K562 (cell line): ENCODE measurements around the gene NAPEPLD. TPM values are rescaled to one million over a fixed set of nuclear protein-coding genes. Genes with fewer than 3 reads are reported as not detected.
A peak's percentile ranks its signal among the peaks of the same experiment; 100 is the strongest.

Experiments used
- CREM ChIP-seq: IDR thresholded peaks from 2 replicates; pipeline ENCODE4 v1.6.1; 2014; ENCODE audit warnings: antibody characterized with exemption, low read depth
- CSDE1 ChIP-seq, 2 experiments: fragments of 450-650 bp; IDR thresholded peaks; 2 replicates each; pipeline ENCODE4 v1.6.1; 2016; ENCODE audit warnings: mild to moderate bottlenecking in 1 of 2
- CXXC5 ChIP-seq: fragments of 250-450 bp; sonication (Bioruptor Pico); IDR thresholded peaks from 2 replicates; pipeline ENCODE4 v1.8.0; 2022; ENCODE audit warnings: inconsistent platforms, mild to moderate bottlenecking, moderate library complexity
- EZH2 ChIP-seq: IDR thresholded peaks from 2 replicates; pipeline ENCODE4 v1.6.1; 2012; ENCODE audit warnings: low read depth, mild to moderate bottlenecking, inconsistent platforms, low read length, borderline replicate concordance
- FOXJ2 ChIP-seq: fragments of 200-800 bp; sonication (Bioruptor generic); IDR thresholded peaks from 2 replicates; pipeline ENCODE4 v1.6.1; 2016; ENCODE audit warnings: missing genetic modification characterization, missing compliant biosample characterization
- HDAC1 ChIP-seq, 2 experiments: fragments of 450-650 bp; IDR thresholded peaks; 2 replicates each; pipeline ENCODE4 v1.6.1; 2016 to 2017; ENCODE audit warnings: inconsistent platforms in 1 of 2, mild to moderate bottlenecking in 1 of 2, moderate library complexity in 1 of 2
- JUND ChIP-seq, 2 experiments: IDR thresholded peaks; 2 replicates in 1 of 2; 3 replicates in 1 of 2; pipeline ENCODE4 v1.6.1; 2011; ENCODE audit warnings: borderline replicate concordance in 2 of 2, low read depth in 2 of 2, low read length in 2 of 2, improper control_type of control experiment in 1 of 2, missing biosample characterization in 1 of 2, missing genetic modification characterization in 1 of 2, missing genetic modification reagents in 1 of 2
- L3MBTL2 ChIP-seq: fragments of 450-650 bp; IDR thresholded peaks from 2 replicates; pipeline ENCODE4 v1.6.1; 2016; ENCODE audit warnings: mild to moderate bottlenecking, moderate library complexity
- NBN ChIP-seq: fragments of 450-650 bp; IDR thresholded peaks from 2 replicates; pipeline ENCODE4 v1.6.1; 2016; ENCODE audit warnings: low read depth, mild to moderate bottlenecking
- NRF1 ChIP-seq, 2 experiments: fragments of 450-650 bp; IDR thresholded peaks in 1 of 2; conservative IDR thresholded peaks in 1 of 2; 2 replicates each; pipeline ENCODE4 v1.6.1; 2014; ENCODE audit warnings: mild to moderate bottlenecking in 2 of 2
- POLR2B ChIP-seq: fragments of 450-650 bp; IDR thresholded peaks from 2 replicates; pipeline ENCODE4 v1.6.1; 2018; ENCODE audit warnings: low read depth; ENCODE audit not compliant: partially characterized antibody
- POLR2G ChIP-seq: fragments of 200-400 bp; formaldehyde crosslinking; IDR thresholded peaks from 2 replicates; pipeline ENCODE4 v1.6.1; 2017; ENCODE audit warnings: low read depth, mild to moderate bottlenecking, antibody characterized with exemption, low read length, moderate library complexity
- POLR2H ChIP-seq: IDR thresholded peaks from 2 replicates; pipeline ENCODE4 v1.6.1; 2016; ENCODE audit warnings: missing genetic modification characterization, low read depth, mild to moderate bottlenecking, control low read depth, missing compliant biosample characterization, moderate library complexity
- RBM14 ChIP-seq: fragments of 200-400 bp; formaldehyde crosslinking; IDR thresholded peaks from 2 replicates; pipeline ENCODE4 v1.6.1; 2018; ENCODE audit warnings: low read depth, mild to moderate bottlenecking, low read length, moderate library complexity, borderline replicate concordance; ENCODE audit not compliant: insufficient read depth
- SIN3B ChIP-seq: fragments of 450-650 bp; IDR thresholded peaks from 2 replicates; pipeline ENCODE4 v1.6.1; 2017; ENCODE audit warnings: low read depth, mild to moderate bottlenecking, moderate library complexity
- ZFP1 ChIP-seq: fragments of 450-650 bp; formaldehyde crosslinking; IDR thresholded peaks from 2 replicates; pipeline ENCODE4 v1.4.0; 2020; ENCODE audit warnings: mild to moderate bottlenecking, mixed read lengths
- ZNF12 ChIP-seq: sonication (generic); formaldehyde crosslinking; IDR thresholded peaks from 2 replicates; pipeline ENCODE4 v1.4.0; 2020; ENCODE audit warnings: mild to moderate bottlenecking, missing genetic modification reagents
- polyA plus RNA-seq, 8 experiments: library from polyadenylated mRNA; depleted of rRNA in 4 of 8; stranded (reverse) in 5 of 8; unstranded in 3 of 8; fragments of >200 nt; fragmentation: Nextera tagmentation in 2 of 8; fragmentation: Illumina TruSeq in 1 of 8; extraction: Ambion mirVana in 2 of 8; extraction: Trizol in 1 of 8; gene quantifications; 2 replicates each; pipeline versions ENCODE4 v1.2.1 to v1.2.3, GENCODE V29; 2011 to 2014; ENCODE audit warnings: inconsistent platforms in 1 of 8, missing spikeins in 1 of 8
- total RNA-seq, 7 experiments: library from RNA; depleted of rRNA in 6 of 7; stranded (reverse); fragments of >200 nt in 6 of 7; fragmentation: Illumina TruSeq in 2 of 7; extraction: Trizol in 2 of 7; gene quantifications; 2 replicates each; pipeline versions ENCODE4 v1.2.1 to v1.2.3, GENCODE V29; 2011 to 2021; ENCODE audit warnings: low replicate concordance in 1 of 7
- TF ChIP-seq, protein P1 (sequence below), 2 experiments: IDR thresholded peaks; 2 replicates each; pipeline ENCODE4 v1.6.1; 2011; ENCODE audit warnings: borderline replicate concordance in 1 of 2, control low read depth in 1 of 2, low read depth in 1 of 2, low read length in 1 of 2, mild to moderate bottlenecking in 1 of 2, mixed read lengths in 1 of 2, moderate library complexity in 1 of 2; ENCODE audit not compliant: insufficient read depth in 1 of 2, insufficient read length in 1 of 2, poor library complexity in 1 of 2, severe bottlenecking in 1 of 2; ENCODE audit errors: extremely low read depth in 1 of 2
- TF ChIP-seq, protein P2 (sequence below): fragments of 450-650 bp; IDR thresholded peaks from 2 replicates; pipeline ENCODE4 v1.6.1; 2016; ENCODE audit warnings: borderline replicate concordance
- TF ChIP-seq, protein P3 (sequence below), 2 experiments: fragments of 450-650 bp; IDR thresholded peaks; 2 replicates each; pipeline ENCODE4 v1.6.1; 2016
- TF ChIP-seq, protein P4 (sequence below): sonication (generic); formaldehyde crosslinking; IDR thresholded peaks from 2 replicates; pipeline ENCODE4 v1.9.0; 2022; ENCODE audit warnings: mild to moderate bottlenecking, missing genetic modification reagents

The NAPEPLD gene
- total and polyA plus RNA-seq, 9 of the 15 experiments (the other 6 are each of a cell fraction or from before 2014, with no cell fraction given), result 3.2 to 11.0 (median 7.5) TPM

DNA sequence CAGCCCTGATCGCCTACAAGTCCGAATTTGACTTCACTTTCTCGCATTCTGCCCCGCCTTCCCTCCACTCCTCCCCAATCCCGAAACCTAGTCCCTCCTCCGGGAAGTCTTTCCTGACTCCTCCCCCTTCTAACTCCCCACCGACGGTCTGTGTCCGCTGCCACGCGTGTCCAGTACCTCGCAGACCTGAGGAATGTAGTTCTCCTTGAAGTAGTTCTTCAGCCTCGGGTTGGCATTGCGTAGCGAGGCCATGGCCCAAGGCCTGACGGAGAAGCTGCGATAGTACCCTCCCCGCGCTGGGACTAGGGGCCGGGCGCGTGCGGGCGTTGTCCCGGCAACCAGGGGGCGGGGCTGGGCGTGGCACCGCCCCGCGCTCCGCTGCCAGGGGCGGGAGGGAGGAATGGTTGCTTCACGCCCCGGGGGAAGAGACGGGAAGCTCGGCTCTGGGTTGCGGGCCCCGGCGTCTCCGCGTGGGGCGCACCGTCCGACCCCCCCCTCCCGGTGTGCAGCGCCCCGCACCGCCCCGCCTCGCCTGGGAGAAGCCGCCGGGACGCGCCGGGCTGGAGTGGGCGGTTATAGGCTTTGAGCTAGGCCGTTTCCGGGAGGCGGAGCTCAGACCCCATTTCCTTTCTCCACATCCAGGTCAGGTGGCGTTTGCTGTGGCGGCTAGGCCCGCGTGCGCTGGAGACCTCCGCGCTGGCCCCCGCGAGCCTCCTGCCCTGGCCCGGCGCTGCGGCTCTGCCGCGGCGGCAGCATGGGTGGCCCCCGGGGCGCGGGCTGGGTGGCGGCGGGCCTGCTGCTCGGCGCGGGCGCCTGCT, 74.2 kb downstream of the NAPEPLD start, which contains the start of the genes ARMC10 and FBXL13 (continued):
- TF ChIP-seq, protein P1, sequence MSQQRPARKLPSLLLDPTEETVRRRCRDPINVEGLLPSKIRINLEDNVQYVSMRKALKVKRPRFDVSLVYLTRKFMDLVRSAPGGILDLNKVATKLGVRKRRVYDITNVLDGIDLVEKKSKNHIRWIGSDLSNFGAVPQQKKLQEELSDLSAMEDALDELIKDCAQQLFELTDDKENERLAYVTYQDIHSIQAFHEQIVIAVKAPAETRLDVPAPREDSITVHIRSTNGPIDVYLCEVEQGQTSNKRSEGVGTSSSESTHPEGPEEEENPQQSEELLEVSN (IDR thresholded peaks at IDR 0.05; ENCODE audit: borderline replicate concordance in 1 of 2, extremely low read depth in 1 of 2, insufficient read depth in 1 of 2, insufficient read length in 1 of 2, low read depth in 1 of 2, low read length in 1 of 2, poor library complexity in 1 of 2, severe bottlenecking in 1 of 2), result peak; percentile 67 to 78
- peak; percentile 39; the same call in 1 of the 2 replicates for TF ChIP-seq JUND (IDR thresholded peaks at IDR 0.05; ENCODE audit: borderline replicate concordance, low read depth, low read length)
- TF ChIP-seq JUND (tag; IDR thresholded peaks at IDR 0.05; ENCODE audit: borderline replicate concordance, low read depth, low read length), result peak; percentile 7; the same call in 1 of the 3 replicates
- no peak for TF ChIP-seq ZFP1
- peak; percentile 29; the same call in 1 of the 2 replicates for TF ChIP-seq POLR2H (tag)
- TF ChIP-seq, protein P2, sequence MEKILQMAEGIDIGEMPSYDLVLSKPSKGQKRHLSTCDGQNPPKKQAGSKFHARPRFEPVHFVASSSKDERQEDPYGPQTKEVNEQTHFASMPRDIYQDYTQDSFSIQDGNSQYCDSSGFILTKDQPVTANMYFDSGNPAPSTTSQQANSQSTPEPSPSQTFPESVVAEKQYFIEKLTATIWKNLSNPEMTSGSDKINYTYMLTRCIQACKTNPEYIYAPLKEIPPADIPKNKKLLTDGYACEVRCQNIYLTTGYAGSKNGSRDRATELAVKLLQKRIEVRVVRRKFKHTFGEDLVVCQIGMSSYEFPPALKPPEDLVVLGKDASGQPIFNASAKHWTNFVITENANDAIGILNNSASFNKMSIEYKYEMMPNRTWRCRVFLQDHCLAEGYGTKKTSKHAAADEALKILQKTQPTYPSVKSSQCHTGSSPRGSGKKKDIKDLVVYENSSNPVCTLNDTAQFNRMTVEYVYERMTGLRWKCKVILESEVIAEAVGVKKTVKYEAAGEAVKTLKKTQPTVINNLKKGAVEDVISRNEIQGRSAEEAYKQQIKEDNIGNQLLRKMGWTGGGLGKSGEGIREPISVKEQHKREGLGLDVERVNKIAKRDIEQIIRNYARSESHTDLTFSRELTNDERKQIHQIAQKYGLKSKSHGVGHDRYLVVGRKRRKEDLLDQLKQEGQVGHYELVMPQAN, result peak; percentile 99
- TF ChIP-seq POLR2G, result peak; percentile 94
- 0 out of 2 replicates have a peak, but pooled peaks have one; percentile 7 for TF ChIP-seq ZNF12 (CRISPR knock-in tag)
- TF ChIP-seq L3MBTL2, result peak; percentile 67; the same call in 1 of the 2 replicates
- TF ChIP-seq RBM14, result no peak
- TF ChIP-seq FOXJ2 (tag), result peak; percentile 87
- TF ChIP-seq, protein P3, sequence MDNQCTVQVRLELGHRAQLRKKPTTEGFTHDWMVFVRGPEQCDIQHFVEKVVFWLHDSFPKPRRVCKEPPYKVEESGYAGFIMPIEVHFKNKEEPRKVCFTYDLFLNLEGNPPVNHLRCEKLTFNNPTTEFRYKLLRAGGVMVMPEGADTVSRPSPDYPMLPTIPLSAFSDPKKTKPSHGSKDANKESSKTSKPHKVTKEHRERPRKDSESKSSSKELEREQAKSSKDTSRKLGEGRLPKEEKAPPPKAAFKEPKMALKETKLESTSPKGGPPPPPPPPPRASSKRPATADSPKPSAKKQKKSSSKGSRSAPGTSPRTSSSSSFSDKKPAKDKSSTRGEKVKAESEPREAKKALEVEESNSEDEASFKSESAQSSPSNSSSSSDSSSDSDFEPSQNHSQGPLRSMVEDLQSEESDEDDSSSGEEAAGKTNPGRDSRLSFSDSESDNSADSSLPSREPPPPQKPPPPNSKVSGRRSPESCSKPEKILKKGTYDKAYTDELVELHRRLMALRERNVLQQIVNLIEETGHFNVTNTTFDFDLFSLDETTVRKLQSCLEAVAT (IDR thresholded peaks at IDR 0.05), result peak in 1 of 2 experiments; percentile 27; a peak in 1 of 4 replicates
- peak in 1 of 2 experiments; percentile 86; a peak in 1 of 4 replicates for TF ChIP-seq CSDE1 (IDR thresholded peaks at IDR 0.05)
- peak; percentile 67; the same call in 1 of the 2 replicates for TF ChIP-seq CREM
- TF ChIP-seq NRF1 (conservative IDR thresholded peaks at IDR 0.05 in 1 of 2, IDR thresholded peaks at IDR 0.05 in 1 of 2), result peak; percentile 75 to 79
- TF ChIP-seq, protein P4, sequence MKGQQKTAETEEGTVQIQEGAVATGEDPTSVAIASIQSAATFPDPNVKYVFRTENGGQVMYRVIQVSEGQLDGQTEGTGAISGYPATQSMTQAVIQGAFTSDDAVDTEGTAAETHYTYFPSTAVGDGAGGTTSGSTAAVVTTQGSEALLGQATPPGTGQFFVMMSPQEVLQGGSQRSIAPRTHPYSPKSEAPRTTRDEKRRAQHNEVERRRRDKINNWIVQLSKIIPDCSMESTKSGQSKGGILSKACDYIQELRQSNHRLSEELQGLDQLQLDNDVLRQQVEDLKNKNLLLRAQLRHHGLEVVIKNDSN (CRISPR knock-in tag), result peak; percentile 68
- no peak for TF ChIP-seq EZH2
- peak; percentile 89 to 100 for TF ChIP-seq HDAC1 (IDR thresholded peaks at IDR 0.05)
- TF ChIP-seq CXXC5, result peak; percentile 92
- TF ChIP-seq POLR2B, result peak; percentile 1
- TF ChIP-seq NBN, result peak; percentile 83
- peak; percentile 73; the same call in 1 of the 2 replicates for TF ChIP-seq SIN3B
